Activated T-helper 17 cell treated with anti-CD3 and anti-CD28 coated beads, Interleukin-2, amount 50 U/mL, for 72 hours (primary cell): ENCODE measurements around the gene TMEM80. TPM values are rescaled to one million over a fixed set of nuclear protein-coding genes. Genes with fewer than 3 reads are reported as not detected.
"Not testable (repeated sequence)": the region's sequence is repeated elsewhere in the genome, so short reads cannot be mapped to it uniquely, and the experiment has no call there.

Experiments
- ATAC-seq: fragments of 150-1000 bp; cut with Tn5 transposase; replicated peaks from 2 replicates; pipeline ENCODE4 v1.10.0; 2021; ENCODE audit warnings: mild to moderate bottlenecking, moderate library complexity
- H3K27ac Mint-ChIP-seq: one replicate; pipeline ENCODE4 v1.8.0; 2022; ENCODE audit warnings: mixed read lengths
- H3K27me3 Mint-ChIP-seq: one replicate; pipeline ENCODE4 v1.8.0; 2022; ENCODE audit warnings: mixed read lengths
- H3K36me3 Mint-ChIP-seq: one replicate; pipeline ENCODE4 v1.8.0; 2022; ENCODE audit warnings: low read depth, mild to moderate bottlenecking, mixed read lengths
- H3K4me1 Mint-ChIP-seq: one replicate; pipeline ENCODE4 v1.8.0; 2022; ENCODE audit warnings: mixed read lengths
- H3K4me3 Mint-ChIP-seq: one replicate; pipeline ENCODE4 v1.8.0; 2022; ENCODE audit warnings: mild to moderate bottlenecking, mixed read lengths
- H3K9me3 Mint-ChIP-seq: one replicate; pipeline ENCODE4 v1.8.0; 2022; ENCODE audit warnings: mixed read lengths
- total RNA-seq, 2 donors: library from RNA; stranded (reverse); gene quantifications; one replicate each; pipeline ENCODE4 v1.2.3, GENCODE V29; 2022

TMEM80 gene
- total RNA-seq, 2 donors from 2014 or later, result 11.7 to 14.6 TPM

- Mint-ChIP-seq H3K9me3 (no peaks in the 10 kb centered on the region), H3K4me3 (peak overlapping the region; percentile 66), H3K4me1 (peaks cover 5% of the 10 kb centered on the region), H3K36me3 (no peaks in the 10 kb centered on the region), H3K27me3 (peaks cover 6% of the 10 kb centered on the region), H3K27ac (no peak overlapping the region)
- no peak for ATAC-seq
These were observed 31.7 kb downstream of the TMEM80 start for GRCh38 chr11:727281-727701.

- ATAC-seq, result peak; percentile 73
- no peak overlapping the region for H3K27ac Mint-ChIP-seq
- H3K9me3 Mint-ChIP-seq, result no peaks in the 10 kb centered on the region
- H3K36me3 Mint-ChIP-seq, result no peaks in the 10 kb centered on the region
- peaks cover 3% of the 10 kb centered on the region for H3K4me1 Mint-ChIP-seq
- H3K4me3 Mint-ChIP-seq, result peak overlapping the region; percentile 66
- H3K27me3 Mint-ChIP-seq, result peaks cover 4% of the 10 kb centered on the region
These were observed 32.5 kb downstream of the TMEM80 start for GRCh38 chr11:727859-728748.

GRCh38 chr11:728901-729491, 33.4 kb downstream of the TMEM80 start:
- H3K27me3 Mint-ChIP-seq, result no peaks in the 10 kb centered on the region
- no peak for ATAC-seq
- H3K4me3 Mint-ChIP-seq, result no peak overlapping the region
- no peaks in the 10 kb centered on the region for H3K36me3 Mint-ChIP-seq
- H3K27ac Mint-ChIP-seq, result no peak overlapping the region
- H3K4me1 Mint-ChIP-seq, result no peaks in the 10 kb centered on the region
- H3K9me3 Mint-ChIP-seq, result no peaks in the 10 kb centered on the region

- Mint-ChIP-seq H3K36me3 (no peaks in the 10 kb centered on the region), H3K4me1 (no peaks in the 10 kb centered on the region), H3K9me3 (no peaks in the 10 kb centered on the region), H3K27me3 (no peaks in the 10 kb centered on the region), H3K27ac (no peak overlapping the region), H3K4me3 (no peak overlapping the region)
- no peak for ATAC-seq
These were observed 34.0 kb downstream of the TMEM80 start for GRCh38 chr11:729492-730074.

GRCh38 chr11:733072-733471, 37.5 kb downstream of the TMEM80 start:
- Mint-ChIP-seq H3K4me1 (peaks cover 7% of the 10 kb centered on the region), H3K9me3 (no peaks in the 10 kb centered on the region), H3K27me3 (no peaks in the 10 kb centered on the region), H3K27ac (no peak overlapping the region), H3K36me3 (no peaks in the 10 kb centered on the region), H3K4me3 (no peak overlapping the region)
- no peak for ATAC-seq

GRCh38 chr11:734541-734940, 38.9 kb downstream of the TMEM80 start:
- not testable (repeated sequence) for H3K9me3 Mint-ChIP-seq, H3K4me3 Mint-ChIP-seq, H3K36me3 Mint-ChIP-seq, H3K4me1 Mint-ChIP-seq, H3K27ac Mint-ChIP-seq, ATAC-seq, H3K27me3 Mint-ChIP-seq

- peak; percentile 14 for ATAC-seq
- H3K4me3 Mint-ChIP-seq, result peak overlapping the region; percentile 67
- H3K4me1 Mint-ChIP-seq, result peaks cover 7% of the 10 kb centered on the region
- H3K9me3 Mint-ChIP-seq, result no peaks in the 10 kb centered on the region
- no peaks in the 10 kb centered on the region for H3K27me3 Mint-ChIP-seq
- peak overlapping the region; percentile 54 for H3K27ac Mint-ChIP-seq
- no peaks in the 10 kb centered on the region for H3K36me3 Mint-ChIP-seq
These were observed 41.8 kb downstream of the TMEM80 start for GRCh38 chr11:737366-737765.

- not testable (repeated sequence) for H3K36me3 Mint-ChIP-seq, H3K9me3 Mint-ChIP-seq, H3K4me1 Mint-ChIP-seq, H3K27me3 Mint-ChIP-seq
- Mint-ChIP-seq H3K27ac (peak overlapping the region; percentile 54), H3K4me3 (peak overlapping the region; percentile 67)
- ATAC-seq, result peak; percentile 35
These were observed 42.3 kb downstream of the TMEM80 start for GRCh38 chr11:737899-738298.

- H3K4me3 Mint-ChIP-seq, result no peak overlapping the region
- peaks cover 7% of the 10 kb centered on the region for H3K4me1 Mint-ChIP-seq
- H3K36me3 Mint-ChIP-seq, result no peaks in the 10 kb centered on the region
- no peaks in the 10 kb centered on the region for H3K27me3 Mint-ChIP-seq
- no peak for ATAC-seq
- no peak overlapping the region for H3K27ac Mint-ChIP-seq
- H3K9me3 Mint-ChIP-seq, result no peaks in the 10 kb centered on the region
These were observed 46.5 kb downstream of the TMEM80 start for GRCh38 chr11:742156-742546.

GRCh38 chr11:742571-743201, 47.1 kb downstream of the TMEM80 start:
- Mint-ChIP-seq H3K9me3 (no peaks in the 10 kb centered on the region), H3K36me3 (no peaks in the 10 kb centered on the region), H3K4me1 (peaks cover 3% of the 10 kb centered on the region), H3K27ac (no peak overlapping the region), H3K4me3 (no peak overlapping the region), H3K27me3 (no peaks in the 10 kb centered on the region)
- no peak for ATAC-seq

GRCh38 chr11:745428-745827, 49.8 kb downstream of the TMEM80 start:
- H3K27me3 Mint-ChIP-seq, result no peaks in the 10 kb centered on the region
- H3K27ac Mint-ChIP-seq, result no peak overlapping the region
- no peak overlapping the region for H3K4me3 Mint-ChIP-seq

GRCh38 chr11:746289-747157, 50.9 kb downstream of the TMEM80 start:
- peak overlapping the region; percentile 74 for H3K27ac Mint-ChIP-seq
- H3K36me3 Mint-ChIP-seq, result no peaks in the 10 kb centered on the region
- H3K9me3 Mint-ChIP-seq, result no peaks in the 10 kb centered on the region
- peak overlapping the region; percentile 86 for H3K4me3 Mint-ChIP-seq
- no peaks in the 10 kb centered on the region for H3K4me1 Mint-ChIP-seq
- no peaks in the 10 kb centered on the region for H3K27me3 Mint-ChIP-seq
- ATAC-seq, result peak; percentile 47

More at GRCh38 chr11:745428-745827, 49.8 kb downstream of the TMEM80 start:
- ATAC-seq, result no peak
- Mint-ChIP-seq H3K4me1 (no peaks in the 10 kb centered on the region), H3K9me3 (no peaks in the 10 kb centered on the region), H3K36me3 (no peaks in the 10 kb centered on the region)

- Mint-ChIP-seq H3K27me3 (no peaks in the 10 kb centered on the region), H3K9me3 (no peaks in the 10 kb centered on the region), H3K4me1 (no peaks in the 10 kb centered on the region), H3K4me3 (peak within 1 kb of the TSS; percentile 86), H3K36me3 (no peaks in the 10 kb centered on the region), H3K27ac (peak within 1 kb of the TSS; percentile 78)
- peak; percentile 96 for ATAC-seq
These were observed 51.8 kb downstream of the TMEM80 start, which contains the start of gene TALDO1 for GRCh38 chr11:747158-748006. TSS of gene TALDO1 (plus strand) at chr11:747464. CDS start at chr11:747482, 18 bp downstream.
